Activated naive CD4-positive, alpha-beta T cell treated with anti-CD3 and anti-CD28 coated beads, Interleukin-2, amount 50 U/mL, for 72 hours (primary cell): ENCODE data around the gene ZNF860. TPM values are rescaled to one million over a fixed set of nuclear protein-coding genes. Genes with fewer than 3 reads are reported as not detected.
"Not testable (repeated sequence)": the region's sequence is repeated elsewhere in the genome, so short reads cannot be mapped to it uniquely, and the experiment has no call there.

Source experiments
- ATAC-seq, 2 donors: fragments of 150-1000 bp; cut with Tn5 transposase; 2 replicates each; pipeline ENCODE4 v1.10.0; 2021; ENCODE audit warnings: mild to moderate bottlenecking in 2 of 2, moderate library complexity in 2 of 2
- DNase-seq, 2 donors: peaks; one replicate each; pipeline ENCODE4 v3.0.0; 2021 to 2022; ENCODE audit warnings: low spot score in 2 of 2
- H3K27ac Mint-ChIP-seq, 2 donors: one replicate each; pipeline ENCODE4 v1.8.0; 2022; ENCODE audit warnings: mild to moderate bottlenecking in 2 of 2, mixed read lengths in 2 of 2
- H3K36me3 Mint-ChIP-seq, 2 donors: one replicate each; pipeline ENCODE4 v1.8.0; 2022; ENCODE audit warnings: mixed read lengths in 2 of 2
- H3K9me3 Mint-ChIP-seq, 2 donors: one replicate each; pipeline ENCODE4 v1.8.0; 2022; ENCODE audit warnings: mixed read lengths in 2 of 2
- total RNA-seq, 2 donors: library from RNA; stranded (reverse); gene quantifications; one replicate each; pipeline ENCODE4 v1.2.3, GENCODE V29; 2022

The ZNF860 gene
- total RNA-seq, 2 donors from 2014 or later, result 1.7 TPM; not detected in 1

DNA sequence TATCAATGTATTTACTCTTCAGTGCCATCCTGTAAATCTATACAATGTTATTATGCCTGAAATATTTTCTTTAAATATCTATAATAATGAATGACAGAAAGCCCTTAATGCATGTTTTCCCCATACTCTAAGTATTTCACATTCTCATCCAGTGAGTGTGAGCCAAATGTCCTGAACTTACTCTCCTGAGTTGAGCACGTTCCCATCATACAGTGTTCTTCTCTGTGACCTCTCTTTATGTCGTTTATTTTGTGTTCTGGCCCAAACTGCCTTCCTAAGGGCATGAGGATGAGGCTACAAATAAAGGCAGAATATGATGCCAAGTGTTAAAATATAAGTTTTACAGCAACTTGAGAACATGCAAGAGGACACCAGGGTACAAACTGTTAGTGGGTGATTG lies 3.8 kb upstream of the ZNF860 start:
- H3K9me3 Mint-ChIP-seq, result peaks cover 0 to 24% of the 10 kb centered on the region in 2 donors
- peaks cover 8 to 61% of the 10 kb centered on the region in 2 donors for H3K36me3 Mint-ChIP-seq
- no peak overlapping the region for H3K27ac Mint-ChIP-seq
- DNase-seq (no peak), ATAC-seq (no peak)

DNA sequence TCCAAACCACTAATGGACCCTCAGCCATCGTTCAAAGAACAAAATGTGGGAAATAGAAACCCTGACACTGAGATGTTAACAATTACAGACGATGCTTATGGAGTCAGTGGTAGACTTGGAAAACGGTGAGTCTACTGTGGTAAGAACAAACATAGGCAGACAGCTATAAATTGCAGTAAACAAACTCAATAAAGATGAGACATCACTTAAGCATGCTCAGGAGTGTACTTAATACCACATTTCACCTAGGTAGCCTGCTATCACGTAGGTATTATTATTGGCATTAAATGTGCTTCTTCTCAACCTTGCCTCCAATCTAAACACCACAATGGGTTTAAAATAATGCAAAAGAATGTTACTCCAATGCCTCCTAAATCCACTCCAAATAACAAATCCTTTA lies 3.0 kb upstream of the ZNF860 start:
- DNase-seq, result no peak
- Mint-ChIP-seq H3K36me3 (peaks cover 8 to 60% of the 10 kb centered on the region in 2 donors), H3K9me3 (peaks cover 0 to 24% of the 10 kb centered on the region in 2 donors), H3K27ac (peak overlapping the region in 1 of 2 donors; percentile 94)
- no peak for ATAC-seq

DNA sequence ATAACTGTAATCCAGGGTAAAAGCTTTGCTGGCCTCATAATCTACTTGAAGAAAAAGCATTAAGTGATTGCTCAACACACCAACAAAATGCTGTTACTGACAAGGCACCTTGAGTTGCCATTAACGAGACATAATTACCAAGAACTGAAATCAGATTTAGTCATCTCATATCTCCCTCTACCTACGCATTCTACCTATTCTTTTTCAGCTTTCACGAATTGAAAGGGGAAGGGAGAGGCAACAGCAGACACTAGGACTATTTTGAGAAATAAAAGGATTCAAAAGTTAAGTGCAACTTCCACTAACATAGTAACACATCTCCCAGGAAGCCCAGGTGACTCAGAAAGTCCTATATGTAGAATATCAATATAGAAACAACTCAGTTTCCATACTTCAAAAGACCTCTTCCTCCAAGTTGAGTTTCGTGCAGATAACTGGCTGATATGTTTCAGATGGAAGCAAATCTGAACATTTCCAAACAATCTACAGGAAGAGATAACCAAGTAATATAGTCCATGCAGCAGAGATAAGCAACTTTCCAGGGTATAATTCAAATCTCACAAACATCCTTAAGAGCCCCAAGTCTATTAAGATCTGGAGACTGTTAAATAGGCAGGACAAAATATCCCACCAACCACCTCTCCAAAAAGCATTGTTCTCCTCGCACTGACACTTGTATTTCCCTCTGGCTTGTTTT lies 2.4 kb upstream of the ZNF860 start:
- peak in 1 of 2 donors; percentile 12 for DNase-seq
- peak; percentile 76 to 85 for ATAC-seq
- H3K9me3 Mint-ChIP-seq, result peaks cover 0 to 24% of the 10 kb centered on the region in 2 donors
- H3K36me3 Mint-ChIP-seq, result peaks cover 8 to 55% of the 10 kb centered on the region in 2 donors
- H3K27ac Mint-ChIP-seq, result peak overlapping the region; percentile 5 to 94

DNA sequence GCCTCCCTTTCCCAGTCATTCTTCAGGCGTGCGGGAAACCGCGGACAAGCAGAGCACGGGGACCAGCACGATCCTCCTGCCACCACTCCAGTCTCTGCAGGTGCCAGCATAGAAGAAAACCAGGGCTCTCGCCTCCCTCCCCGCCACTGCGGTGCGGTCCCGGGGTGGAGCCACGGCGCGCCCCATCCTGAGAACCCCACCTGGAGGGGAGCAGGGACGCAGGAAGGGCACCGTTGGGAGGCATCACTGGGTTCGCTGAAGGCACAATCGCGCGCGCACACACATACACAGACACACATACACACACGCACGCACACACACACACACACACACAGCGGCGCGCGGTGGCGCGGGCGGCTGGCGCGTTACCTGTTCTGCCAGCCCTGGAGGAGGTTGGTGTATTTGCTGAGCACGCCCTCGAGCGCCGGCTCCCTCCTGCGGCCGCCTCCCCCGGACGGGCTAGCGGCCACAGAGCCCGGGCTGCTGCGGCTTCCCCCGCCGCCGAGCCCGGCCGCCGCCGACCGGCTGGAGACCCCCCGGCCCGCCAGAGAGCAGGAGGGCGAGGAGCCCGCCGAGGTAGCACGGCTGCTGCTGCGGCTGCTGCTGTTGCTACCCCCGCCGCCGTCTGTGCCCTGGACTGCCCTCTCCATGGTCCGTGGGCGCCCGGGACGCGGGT lies 882 bp upstream of the ZNF860 start:
- H3K27ac Mint-ChIP-seq, result peak overlapping the region in 1 of 2 donors; percentile 89
- ATAC-seq (peak; percentile 52 to 66), DNase-seq (peak in 1 of 2 donors; percentile 59)
- H3K9me3 Mint-ChIP-seq, result peaks cover 0 to 14% of the 10 kb centered on the region in 2 donors
- peaks cover 8 to 41% of the 10 kb centered on the region in 2 donors for H3K36me3 Mint-ChIP-seq

DNA sequence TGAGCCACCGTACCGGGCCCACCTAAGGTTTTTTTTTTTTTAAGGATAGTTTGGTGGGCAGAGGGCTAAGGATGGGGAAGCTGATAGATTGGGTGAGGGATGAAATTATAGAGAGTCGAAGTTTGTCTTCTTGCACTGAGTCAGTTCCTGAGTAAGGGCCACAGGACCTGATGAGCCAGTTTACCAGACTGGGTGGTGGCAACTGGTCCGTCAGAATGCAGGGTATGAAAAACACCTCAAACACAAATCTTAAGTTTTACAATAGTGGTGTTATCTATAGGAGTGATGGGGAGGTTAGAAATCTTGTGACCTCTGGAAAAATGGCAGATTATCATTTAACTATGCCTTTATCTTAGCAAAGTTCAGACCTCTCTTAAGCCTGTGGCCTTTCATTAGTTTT lies 2.8 kb downstream of the ZNF860 start:
- H3K9me3 Mint-ChIP-seq, result no peaks in the 10 kb centered on the region
- DNase-seq, result no peak
- no peak overlapping the region for H3K27ac Mint-ChIP-seq
- ATAC-seq, result no peak
- H3K36me3 Mint-ChIP-seq, result peaks cover 4% of the 10 kb centered on the region in 2 donors

DNA sequence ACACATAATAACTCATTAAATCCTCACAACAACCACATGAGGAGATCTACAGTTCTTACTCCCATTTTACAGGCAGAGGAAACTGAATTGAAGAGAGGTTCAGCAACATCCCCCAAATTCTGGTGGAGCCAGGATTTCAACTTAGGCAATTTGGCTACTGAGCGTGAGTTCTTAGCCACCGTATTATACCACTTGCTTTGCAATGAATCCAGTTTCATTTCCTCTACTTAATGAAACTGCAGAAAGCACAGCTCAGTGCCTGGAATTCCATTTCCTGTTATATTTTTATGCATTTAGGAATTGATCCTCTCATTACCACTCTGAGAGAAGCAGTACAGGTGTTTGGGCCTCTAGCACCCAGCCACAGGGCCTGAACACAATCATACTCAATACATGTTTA lies 4.3 kb downstream of the ZNF860 start:
- no peak for ATAC-seq
- Mint-ChIP-seq H3K27ac (no peak overlapping the region), H3K36me3 (peaks cover 0 to 4% of the 10 kb centered on the region in 2 donors), H3K9me3 (no peaks in the 10 kb centered on the region)
- DNase-seq, result no peak

DNA sequence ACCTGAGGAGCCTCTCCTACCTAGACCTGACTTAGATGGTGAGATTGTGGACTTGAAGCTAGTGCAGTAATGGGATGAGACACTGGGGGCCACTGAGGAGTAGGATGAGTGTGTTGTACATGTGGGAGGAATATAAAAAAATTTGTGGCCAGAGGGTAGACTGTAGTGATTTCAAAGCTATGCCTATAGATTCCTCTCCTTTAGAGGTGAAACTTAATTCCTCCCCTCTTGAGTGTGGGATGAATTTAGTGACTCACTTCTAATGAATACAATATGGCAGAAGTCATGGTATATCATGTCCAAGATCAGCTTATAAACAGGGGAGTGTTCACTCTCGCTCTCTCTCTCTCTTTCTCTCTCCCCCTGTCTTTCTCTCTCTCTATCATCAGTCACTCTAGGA lies 6.7 kb downstream of the ZNF860 start:
- ATAC-seq (no peak), DNase-seq (no peak)
- Mint-ChIP-seq H3K36me3 (peaks cover under 1 to 4% of the 10 kb centered on the region in 2 donors), H3K27ac (no peak overlapping the region), H3K9me3 (peaks cover 3 to 5% of the 10 kb centered on the region in 2 donors)

DNA sequence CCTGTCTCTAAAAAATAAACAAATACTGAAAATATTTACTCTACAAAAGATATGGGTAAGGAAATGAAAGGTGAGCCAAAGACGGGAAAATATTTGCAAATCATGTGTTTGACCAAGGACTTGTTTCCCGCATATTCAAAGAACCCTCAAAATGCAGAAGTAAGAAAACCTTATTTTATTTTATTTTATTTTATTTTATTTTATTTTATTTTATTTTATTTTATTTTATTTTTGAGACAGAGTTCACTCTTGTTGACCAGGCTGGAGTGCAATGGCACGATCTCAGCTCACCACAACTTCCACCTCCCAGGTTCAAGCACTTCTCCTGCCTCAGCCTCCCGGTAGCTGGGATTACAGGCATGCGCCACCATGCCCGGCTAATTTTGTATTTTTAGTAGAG lies 11.4 kb downstream of the ZNF860 start:
- not testable (repeated sequence) for H3K27ac Mint-ChIP-seq
- peaks cover 3 to 13% of the 10 kb centered on the region in 2 donors for H3K9me3 Mint-ChIP-seq

DNA sequence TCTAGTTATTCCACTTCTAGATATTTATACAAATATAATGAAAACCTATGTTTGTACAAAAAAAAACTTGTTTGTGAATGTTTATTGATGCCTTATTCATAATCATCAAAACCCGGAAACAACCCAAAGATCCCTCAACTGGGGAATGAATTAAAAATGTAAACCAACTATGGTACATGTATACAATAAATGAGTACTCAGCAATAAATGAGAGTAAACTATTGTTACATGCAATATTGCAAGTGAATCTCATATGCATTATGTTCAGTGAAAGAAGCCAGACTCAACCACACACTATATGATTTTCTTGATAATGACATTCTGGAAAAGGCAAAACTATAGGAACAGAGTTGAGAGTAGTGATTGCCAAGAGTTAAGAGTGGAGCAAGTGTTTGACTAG lies 12.3 kb downstream of the ZNF860 start:
- H3K36me3 Mint-ChIP-seq, result peaks cover 0 to 18% of the 10 kb centered on the region in 2 donors
- no peak overlapping the region for H3K27ac Mint-ChIP-seq
- H3K9me3 Mint-ChIP-seq, result peaks cover 3 to 17% of the 10 kb centered on the region in 2 donors
- DNase-seq (no peak), ATAC-seq (no peak)

More for the DNA sequence above, 11.4 kb downstream of the ZNF860 start:
- not testable (repeated sequence) for DNase-seq, ATAC-seq
- peaks cover 2 to 14% of the 10 kb centered on the region in 2 donors for H3K36me3 Mint-ChIP-seq

DNA sequence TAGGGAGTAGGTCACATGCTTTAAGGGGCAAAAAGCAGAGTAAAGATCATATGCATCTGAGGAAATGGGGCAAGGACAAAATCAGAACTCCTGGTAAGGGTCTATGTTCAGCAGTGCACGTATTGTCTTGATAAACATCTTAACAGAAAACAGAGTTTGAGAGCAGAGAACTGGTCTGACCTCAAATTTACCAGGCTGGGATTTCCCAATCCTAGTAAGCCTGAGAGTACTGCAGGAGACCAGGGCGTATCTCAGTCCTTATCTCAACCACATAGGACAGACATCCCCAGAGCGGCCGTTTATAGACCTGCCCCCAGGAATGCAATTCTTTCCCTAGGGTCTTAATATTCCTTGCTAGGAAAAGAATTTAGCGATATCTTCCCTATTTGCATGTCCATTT lies 13.5 kb downstream of the ZNF860 start:
- not testable (repeated sequence) for ATAC-seq, DNase-seq, H3K27ac Mint-ChIP-seq
- Mint-ChIP-seq H3K9me3 (peaks cover 3 to 19% of the 10 kb centered on the region in 2 donors), H3K36me3 (peaks cover 0 to 20% of the 10 kb centered on the region in 2 donors)

DNA sequence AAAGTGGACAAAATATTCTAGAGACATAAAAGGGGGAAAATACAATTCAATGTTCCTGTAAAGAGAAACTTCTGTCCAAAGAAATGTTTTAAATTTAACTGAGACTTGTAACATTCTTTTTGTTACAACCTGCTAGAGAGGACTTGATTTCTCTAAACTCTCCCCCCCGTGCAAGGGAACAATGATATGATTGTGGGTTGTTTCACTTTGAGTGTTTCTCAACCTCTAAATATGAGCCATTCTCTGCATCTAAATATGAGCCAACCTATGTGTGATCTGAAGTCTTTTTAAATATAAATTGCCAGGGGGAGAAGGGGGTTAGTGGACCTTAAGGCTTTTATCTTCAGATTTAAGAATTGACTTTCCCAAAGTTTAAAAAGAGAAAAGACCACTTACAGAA lies 14.6 kb downstream of the ZNF860 start:
- peak in 1 of 2 donors; percentile 91 for ATAC-seq

DNA sequence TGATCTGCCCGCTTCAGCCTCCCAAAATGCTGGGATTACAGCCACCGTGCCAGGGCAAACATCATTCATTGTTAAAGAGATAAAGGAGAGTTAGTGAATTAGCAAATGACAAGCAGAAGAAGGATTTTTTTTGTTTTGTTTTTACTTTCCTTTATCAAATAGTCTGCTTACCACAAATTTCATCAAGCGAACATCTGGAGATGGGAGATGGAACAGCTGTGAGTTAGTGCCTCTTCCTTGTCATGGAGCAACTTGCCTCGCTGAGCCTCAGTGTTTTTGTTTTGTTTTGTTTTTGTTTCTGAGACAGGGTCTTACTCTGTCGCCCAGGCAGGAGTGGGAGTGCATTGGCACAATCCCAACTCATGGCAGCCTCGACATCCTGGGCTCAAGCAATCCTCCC lies 15.9 kb downstream of the ZNF860 start:
- ATAC-seq (no peak), DNase-seq (no peak)
- H3K36me3 Mint-ChIP-seq, result peaks cover 0 to 20% of the 10 kb centered on the region in 2 donors
- H3K27ac Mint-ChIP-seq, result no peak overlapping the region
- peaks cover under 1 to 16% of the 10 kb centered on the region in 2 donors for H3K9me3 Mint-ChIP-seq

More for the DNA sequence above, 14.6 kb downstream of the ZNF860 start:
- DNase-seq, result no peak
- Mint-ChIP-seq H3K36me3 (peaks cover 0 to 20% of the 10 kb centered on the region in 2 donors), H3K9me3 (peaks cover 3 to 19% of the 10 kb centered on the region in 2 donors), H3K27ac (no peak overlapping the region)

DNA sequence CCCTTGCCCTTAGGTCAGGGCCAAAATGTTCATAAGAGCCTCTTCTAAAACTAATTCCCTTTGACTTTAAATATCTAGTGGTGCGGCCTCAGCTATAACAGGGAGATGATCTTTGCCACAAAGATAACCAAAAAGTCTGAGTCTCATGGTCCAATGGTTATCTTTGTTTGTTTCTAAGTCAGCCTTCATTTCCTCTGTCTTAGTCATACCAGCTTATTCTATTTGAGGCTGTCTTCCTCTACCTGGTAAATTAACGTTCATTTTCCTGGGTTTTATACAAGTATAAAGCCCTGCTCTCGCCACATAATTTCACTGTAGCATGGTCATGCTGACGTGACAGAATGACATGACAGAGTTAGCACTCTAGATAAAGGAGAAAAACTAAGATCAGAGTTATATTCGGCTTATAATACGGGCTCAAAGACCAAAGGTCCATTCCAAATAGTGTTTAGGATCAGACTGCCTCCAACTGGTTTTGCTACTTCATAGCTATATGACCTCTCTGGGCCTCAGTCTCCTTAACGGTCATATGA lies 18.4 kb downstream of the ZNF860 start:
- ATAC-seq, result peak in 1 of 2 donors; percentile 46
- Mint-ChIP-seq H3K9me3 (peaks cover 0 to 6% of the 10 kb centered on the region in 2 donors), H3K27ac (no peak overlapping the region), H3K36me3 (peaks cover 0 to 7% of the 10 kb centered on the region in 2 donors)
- DNase-seq, result no peak

DNA sequence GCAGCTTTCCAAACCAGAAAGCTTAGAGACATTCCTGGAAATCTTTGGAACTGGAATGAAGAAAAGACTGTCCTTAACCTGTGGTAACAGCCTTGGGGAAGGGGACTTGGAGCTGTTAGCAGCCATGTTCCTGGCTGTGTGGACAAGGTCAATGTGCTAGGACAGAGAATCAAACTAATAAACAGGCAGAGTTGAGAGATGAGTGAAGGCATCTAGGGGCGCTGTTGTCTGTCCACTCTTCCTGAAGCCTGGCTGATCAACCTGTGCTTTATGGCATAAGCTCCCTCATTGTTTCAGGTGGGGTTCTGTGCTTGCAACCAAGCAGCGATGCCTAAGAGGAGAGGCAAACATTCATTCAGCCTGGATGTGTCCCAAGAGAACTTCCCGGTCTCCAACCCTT lies 19.3 kb downstream of the ZNF860 start:
- Mint-ChIP-seq H3K36me3 (peaks cover 0 to 6% of the 10 kb centered on the region in 2 donors), H3K27ac (no peak overlapping the region), H3K9me3 (peaks cover 0 to 6% of the 10 kb centered on the region in 2 donors)
- ATAC-seq, result no peak
- no peak for DNase-seq

DNA sequence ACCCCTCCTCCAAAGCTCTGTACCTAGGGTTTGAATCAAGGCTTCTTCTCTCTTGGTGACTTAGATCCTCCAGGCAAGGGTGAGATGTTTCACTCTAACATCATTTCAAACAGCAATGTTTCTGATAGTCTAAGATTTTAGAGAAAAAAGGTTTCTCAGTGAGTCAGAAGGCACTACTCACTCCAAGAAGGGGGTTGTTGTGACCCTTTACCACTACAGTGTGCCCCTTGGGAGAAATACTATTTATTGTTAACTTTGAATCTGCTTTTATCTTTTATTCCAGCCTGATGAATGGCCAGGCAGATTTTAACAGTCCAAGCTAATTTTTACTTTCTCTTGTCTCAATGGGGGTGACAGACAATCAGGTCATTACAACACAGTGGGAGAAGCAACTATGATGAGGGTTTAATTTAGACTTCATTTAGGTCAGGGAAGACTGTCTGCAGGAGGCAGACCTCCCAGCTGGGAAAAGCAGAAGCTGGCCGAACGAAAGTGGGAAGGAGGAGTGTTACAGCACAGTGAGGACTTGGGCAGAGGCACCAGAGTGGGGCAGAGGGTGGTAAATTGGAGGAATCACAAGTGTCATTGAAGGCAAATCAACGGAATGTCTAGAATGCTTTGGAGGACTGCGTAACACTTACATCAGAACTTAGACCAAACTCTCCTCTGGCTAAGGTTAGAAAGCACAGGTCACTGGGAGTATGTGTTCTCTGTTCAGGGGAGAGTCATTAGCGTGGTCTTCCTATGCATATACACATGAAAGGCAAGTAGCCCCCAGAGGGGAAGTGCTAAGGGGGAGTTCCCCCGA lies 21.2 kb downstream of the ZNF860 start:
- Mint-ChIP-seq H3K36me3 (peaks cover 0 to 6% of the 10 kb centered on the region in 2 donors), H3K27ac (peak overlapping the region in 1 of 2 donors; percentile 51), H3K9me3 (peaks cover 0 to 6% of the 10 kb centered on the region in 2 donors)
- no peak for DNase-seq
- peak in 1 of 2 donors; percentile 99 for ATAC-seq

DNA sequence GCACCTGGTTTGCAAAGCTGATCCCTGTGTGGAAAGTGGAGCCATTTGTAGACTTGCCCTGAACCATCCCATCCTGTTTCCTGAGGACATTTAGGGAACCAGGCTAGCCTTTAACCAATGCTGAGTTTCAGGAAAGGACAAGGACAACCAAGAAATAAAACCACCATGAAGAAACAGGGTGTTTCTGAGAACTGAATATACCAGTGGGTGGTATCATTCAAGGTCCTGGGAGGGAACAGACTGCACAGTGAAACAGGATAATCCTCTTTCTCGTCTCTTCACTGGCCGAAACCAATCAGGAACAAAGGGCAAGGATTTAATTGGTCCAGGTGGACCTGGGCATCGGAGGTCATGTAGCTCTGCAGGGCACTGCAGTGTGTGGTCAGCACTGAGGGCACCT lies 21.8 kb downstream of the ZNF860 start:
- peaks cover 0 to 6% of the 10 kb centered on the region in 2 donors for H3K36me3 Mint-ChIP-seq
- H3K9me3 Mint-ChIP-seq, result peaks cover 0 to 6% of the 10 kb centered on the region in 2 donors
- ATAC-seq (no peak), DNase-seq (no peak)
- H3K27ac Mint-ChIP-seq, result no peak overlapping the region
